DMS53 treated with DMSO at 0.1 percent for 48 hours (cell line): ENCODE measurements around the gene IQCN.

Source experiments
- DNase-seq: peaks from one replicate; lab custom pipeline; 2025; ENCODE audit not compliant: unreplicated experiment; lab: John Stamatoyannopoulos, UW

Gene IQCN, protein sequence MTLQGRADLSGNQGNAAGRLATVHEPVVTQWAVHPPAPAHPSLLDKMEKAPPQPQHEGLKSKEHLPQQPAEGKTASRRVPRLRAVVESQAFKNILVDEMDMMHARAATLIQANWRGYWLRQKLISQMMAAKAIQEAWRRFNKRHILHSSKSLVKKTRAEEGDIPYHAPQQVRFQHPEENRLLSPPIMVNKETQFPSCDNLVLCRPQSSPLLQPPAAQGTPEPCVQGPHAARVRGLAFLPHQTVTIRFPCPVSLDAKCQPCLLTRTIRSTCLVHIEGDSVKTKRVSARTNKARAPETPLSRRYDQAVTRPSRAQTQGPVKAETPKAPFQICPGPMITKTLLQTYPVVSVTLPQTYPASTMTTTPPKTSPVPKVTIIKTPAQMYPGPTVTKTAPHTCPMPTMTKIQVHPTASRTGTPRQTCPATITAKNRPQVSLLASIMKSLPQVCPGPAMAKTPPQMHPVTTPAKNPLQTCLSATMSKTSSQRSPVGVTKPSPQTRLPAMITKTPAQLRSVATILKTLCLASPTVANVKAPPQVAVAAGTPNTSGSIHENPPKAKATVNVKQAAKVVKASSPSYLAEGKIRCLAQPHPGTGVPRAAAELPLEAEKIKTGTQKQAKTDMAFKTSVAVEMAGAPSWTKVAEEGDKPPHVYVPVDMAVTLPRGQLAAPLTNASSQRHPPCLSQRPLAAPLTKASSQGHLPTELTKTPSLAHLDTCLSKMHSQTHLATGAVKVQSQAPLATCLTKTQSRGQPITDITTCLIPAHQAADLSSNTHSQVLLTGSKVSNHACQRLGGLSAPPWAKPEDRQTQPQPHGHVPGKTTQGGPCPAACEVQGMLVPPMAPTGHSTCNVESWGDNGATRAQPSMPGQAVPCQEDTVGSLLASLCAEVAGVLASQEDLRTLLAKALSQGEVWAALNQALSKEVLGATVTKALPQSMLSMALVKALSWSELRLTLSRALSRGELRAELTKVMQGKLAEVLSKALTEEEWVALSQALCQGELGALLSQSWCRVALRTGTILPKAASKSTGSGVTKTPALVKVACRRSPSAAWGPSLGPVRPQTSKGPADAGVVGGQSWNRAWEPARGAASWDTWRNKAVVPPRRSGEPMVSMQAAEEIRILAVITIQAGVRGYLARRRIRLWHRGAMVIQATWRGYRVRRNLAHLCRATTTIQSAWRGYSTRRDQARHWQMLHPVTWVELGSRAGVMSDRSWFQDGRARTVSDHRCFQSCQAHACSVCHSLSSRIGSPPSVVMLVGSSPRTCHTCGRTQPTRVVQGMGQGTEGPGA (N-terminal part only)

DNA sequence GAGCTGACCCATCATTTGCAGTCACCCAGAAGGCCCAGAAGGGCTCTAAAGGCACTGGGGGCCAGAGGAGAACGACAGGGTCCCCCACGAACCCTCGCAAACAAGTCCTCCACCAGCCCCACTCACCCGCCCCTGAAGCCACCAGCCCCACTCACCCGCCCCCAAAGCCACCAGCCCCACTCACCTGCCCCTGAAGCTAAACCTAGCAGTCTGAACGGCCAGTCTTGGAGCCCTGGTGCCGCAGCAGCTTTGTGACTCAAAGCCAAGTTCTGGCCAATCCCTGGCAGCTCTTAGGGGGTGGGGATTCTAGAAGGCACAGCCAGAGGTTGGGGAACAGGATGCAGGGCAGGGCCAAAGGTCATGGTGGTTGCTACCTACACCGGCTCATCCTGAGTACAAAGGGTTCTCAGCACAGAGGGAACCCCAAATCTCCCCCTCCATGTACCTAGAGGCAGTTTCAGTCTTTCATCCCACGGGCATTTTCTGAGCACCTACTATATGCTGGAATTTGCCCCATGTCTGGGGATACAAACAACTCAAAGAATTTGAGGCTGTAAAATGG is at the start of gene IQCN:
Gene IQCN (minus strand): TSS at position 234 of the 562 bp plus-strand sequence. CDS start 4,974 bp downstream, outside the sequence.
- no peak for DNase-seq

DNA sequence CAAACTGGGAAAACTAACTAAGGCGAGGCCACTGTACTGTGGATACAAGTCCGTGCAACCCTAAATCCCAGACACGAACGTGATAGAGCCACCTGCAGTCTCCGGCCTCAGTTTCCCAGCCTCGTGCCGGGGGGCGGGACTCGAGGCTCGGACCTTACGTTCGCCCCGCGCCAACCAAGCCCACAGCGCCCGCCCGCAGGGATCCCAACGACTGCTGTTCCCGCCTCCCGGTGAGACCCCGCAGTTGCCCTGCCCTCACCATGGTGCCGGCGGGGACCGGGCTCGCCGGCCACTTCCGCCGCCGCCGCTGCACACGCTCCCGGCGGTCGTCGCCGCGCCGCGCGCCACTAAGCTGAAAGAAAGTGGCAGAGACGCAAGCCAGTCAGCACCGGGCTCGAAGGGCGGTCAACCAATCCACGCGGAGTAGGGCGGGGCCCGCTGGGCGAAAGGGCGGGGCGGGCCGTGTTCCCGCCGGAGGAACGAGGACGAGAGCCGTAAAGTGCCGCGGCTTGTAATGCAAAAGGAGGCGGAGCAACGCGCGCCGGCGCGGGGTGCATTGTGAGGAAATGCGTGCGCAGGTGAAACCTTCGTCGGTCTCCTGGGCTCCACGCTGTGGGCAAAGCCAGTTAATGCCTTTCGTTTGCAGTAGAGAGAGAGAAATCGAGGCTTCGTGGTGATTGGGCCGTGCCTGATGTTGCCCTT is 48.7 kb upstream of the IQCN start, which contains the start of gene LSM4:
Gene LSM4 (minus strand): TSS at position 318 of the 702 bp plus-strand sequence. CDS start 56 bp downstream, at position 262.
- peak; percentile 93 for DNase-seq

DNA sequence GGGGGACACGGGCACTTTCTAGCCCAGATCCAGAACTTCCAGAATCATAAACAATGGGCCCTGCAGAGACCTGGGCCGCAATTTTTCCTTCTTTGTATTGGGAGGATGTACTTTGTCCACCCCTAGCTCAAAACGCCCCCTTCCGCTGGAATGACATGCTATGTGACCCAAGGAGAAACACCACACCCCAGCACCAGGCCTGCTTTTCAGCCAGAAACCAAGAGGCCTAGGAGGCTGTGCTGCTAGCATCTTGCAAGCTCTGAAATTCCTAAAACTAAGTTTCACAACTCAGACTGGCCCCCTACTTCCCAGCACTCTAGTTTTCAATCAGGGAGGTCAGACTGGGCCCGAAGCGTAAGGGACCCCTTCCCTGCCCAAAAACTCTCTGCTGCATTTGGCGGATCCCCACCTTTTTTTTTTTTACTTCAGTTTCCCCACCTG is 48.1 kb upstream of the IQCN start:
- DNase-seq: no peak

DNA sequence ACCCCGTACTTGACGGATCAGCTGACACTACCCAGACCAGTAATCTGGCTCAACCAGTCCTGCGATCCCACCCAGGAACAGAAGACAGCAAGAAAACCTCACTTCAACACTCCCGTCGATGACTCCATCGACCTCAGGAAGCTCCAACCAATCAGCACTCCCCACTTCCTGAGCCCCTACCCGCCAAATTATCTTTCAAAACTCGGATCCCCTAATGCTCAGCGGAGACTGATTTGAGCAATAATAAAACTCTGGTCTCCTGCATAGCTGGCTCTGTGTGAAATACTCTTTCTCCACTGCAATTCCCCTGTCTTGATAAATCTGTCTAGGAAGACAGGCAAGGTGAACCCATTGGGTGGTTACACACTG is 47.5 kb upstream of the IQCN start:
- DNase-seq: no peak

DNA sequence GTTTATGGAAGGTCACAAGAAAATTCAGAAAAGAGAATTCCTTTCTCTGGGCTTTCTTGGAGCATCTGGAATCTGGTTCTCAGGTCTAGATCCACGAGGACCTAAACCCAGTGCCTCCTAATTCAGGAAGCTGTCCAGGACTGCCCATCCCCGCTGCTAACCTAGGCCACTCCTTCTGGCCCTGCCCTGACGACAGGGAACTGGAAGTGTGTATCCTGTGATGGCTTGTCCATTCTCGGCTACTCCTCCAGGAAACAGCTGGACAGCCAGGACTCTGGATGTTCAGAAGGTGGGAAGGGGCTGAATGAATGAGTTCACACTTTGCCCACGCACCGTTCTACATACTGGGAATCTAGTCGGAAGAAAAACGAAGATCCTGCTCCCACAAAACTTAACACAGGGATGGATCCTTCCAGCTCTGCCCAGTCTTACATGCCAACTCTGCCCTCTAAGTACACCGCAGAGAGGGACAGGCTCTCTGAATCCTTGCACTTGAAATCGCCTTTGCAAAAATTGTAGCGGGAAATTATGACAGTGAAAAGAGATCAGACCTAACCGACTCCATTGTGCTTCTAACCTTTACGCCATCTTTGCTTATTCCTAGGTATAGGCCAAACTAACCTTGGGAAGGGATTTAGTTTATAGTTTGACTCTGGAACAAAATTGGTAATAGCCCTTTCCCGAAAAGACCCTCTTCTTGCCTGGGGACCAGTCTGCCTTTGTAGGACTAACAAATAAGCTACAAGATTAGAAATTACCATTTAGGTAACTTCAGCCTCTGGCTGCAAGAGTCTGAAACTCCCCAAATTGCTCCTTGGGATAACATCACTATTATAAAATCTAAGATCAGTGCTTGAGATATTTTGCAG is 46.8 kb upstream of the IQCN start:
- DNase-seq: no peak

- DNase-seq: no peak
Measured at GRCh38 chr19:18319591-18320135, 45.4 kb upstream of the IQCN start.

GRCh38 chr19:18317961-18318800 is 43.9 kb upstream of the IQCN start:
- DNase-seq: no peak

GRCh38 chr19:18313398-18313797 is 39.1 kb upstream of the IQCN start:
- no peak for DNase-seq

- DNase-seq: no peak
Measured at GRCh38 chr19:18312092-18312534, 37.9 kb upstream of the IQCN start.

DNA sequence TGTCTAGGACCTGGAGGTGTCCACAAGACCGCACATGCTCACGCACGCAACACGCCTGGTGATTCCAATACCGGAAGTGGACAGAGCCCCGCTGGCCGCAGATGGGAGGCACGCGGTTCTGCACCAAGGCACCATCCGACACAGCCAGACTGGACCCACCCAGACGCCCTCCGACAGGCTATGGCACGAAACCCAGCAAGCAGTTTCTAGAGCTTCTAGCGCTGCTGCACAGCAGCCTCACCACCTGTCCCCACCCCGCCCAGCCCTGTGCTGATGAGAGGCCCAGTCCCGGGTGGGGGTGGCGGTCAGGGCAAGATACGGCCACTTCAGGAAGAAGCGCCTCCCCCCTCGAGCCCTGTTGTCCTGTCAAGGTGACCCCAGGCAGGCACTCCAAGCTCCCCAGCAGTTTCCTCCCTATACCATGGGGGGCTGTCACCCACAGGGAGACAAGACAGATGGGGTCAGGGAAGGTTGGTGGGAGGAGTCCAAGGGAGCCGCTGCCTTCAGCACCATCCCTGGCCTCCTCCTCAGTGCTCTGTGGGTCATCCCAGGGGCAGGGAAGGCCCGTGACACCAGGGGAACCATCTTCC is 37.3 kb upstream of the IQCN start:
- DNase-seq: no peak

DNA sequence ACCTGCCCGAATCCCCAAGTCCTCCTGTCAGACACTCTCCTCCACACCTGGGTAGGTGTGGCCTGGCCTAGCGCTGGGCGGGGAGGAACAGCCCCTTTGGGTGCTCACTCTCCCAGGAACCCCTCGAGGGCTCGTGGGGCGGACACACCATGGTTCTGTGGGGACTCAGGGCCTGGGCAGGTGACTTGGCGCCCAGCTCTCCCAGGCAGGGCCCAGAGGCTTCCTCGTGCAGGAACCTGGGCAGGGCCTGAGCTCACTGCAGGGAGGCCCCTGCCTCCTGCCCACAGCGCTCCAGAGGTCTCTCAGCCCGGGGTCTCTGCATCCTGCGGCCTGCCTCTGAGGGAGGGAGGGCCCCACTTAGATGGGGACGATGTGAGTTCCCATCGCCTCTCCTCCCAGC is 36.7 kb upstream of the IQCN start:
- DNase-seq: no peak

DNA sequence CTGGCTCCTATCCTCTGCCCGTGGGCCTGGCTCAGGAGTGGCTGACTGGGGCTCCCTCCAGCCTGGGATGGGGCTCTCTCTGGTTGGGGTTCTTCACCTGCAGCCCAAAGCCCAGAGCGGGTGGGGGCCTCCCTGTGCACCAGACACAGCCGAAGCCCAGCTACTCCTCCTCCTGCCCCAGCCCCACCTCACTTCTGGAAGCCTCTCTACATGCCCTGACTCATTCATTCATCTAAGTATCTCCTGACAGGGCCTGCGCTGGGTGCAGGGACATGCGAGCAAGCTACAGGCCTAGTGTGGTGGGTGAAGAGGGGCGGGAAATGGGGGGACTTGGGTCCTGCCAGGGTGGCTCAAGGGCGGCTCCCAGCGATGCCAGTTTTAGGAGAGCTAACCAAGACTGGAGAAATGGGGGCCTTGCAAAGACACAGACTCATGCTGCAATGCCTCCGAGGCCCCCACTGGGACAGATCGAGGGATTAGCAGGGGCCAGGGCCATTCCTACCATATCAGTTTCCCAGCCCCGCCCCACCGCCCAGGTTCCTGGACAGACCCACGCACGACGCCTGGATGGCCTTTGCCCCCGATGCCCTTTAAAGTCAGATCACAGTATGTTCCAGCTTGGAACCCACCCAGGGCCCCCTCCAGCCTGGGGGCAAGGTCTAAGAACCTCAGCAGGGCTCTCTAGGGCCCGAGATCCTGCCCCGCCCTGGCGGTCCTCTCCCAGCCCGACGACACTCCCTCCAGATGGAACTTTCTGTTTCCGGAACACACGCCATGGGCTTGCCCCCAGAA is 36.1 kb upstream of the IQCN start:
- DNase-seq: no peak

GRCh38 chr19:18309525-18310064 is 35.3 kb upstream of the IQCN start:
- DNase-seq: no peak

- DNase-seq: no peak
Measured at GRCh38 chr19:18308948-18309325, 34.7 kb upstream of the IQCN start.

DNA sequence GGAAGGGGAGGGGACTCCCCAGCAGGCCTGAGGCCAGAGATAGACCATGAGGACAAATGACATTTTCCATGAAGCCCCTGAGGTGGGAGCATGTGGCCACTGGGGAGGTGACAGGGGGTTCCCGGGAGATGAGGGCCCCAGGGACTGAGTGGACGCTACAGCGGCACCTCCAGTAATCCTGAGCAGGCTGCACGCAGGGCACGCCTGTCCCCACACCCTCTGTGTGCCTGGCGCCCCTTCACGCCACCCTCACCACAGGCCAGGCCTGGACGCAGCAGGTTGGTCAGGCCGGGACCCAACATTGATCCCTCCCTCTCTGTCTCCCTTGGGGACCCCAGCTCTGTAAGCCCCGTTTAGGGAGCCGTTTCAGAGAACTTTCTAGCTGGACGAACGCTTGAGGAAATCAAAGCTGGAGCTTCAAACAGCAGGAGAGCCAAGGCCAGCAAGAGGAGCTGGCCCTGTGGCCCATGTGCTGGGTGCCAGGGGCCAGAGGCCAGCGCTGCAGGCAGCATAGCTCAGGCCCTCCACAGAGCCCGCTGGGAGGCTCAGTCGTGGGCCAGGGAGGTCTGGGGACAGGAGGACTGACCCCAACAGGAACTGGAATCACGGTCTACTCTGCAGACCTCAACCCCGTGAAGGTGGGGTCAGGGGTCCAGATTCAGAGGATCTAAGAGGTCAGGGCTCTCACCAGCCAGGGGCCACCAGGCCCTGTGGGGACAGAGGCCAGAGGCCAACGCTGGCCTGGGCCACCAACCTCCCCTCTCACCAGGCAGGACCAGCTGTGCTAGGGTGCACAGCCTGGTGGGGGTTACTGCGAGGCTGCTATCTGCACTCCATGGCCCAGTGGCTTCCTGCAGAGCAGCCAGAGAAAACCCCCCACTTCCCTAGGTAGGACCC is 34.0 kb upstream of the IQCN start:
- no peak for DNase-seq
